SK-N-SH (cell line): ENCODE results near the gene RILPL1. TPM values are rescaled to one million over a fixed set of nuclear protein-coding genes. Genes with fewer than 3 reads are reported as not detected.
"Not testable (repeated sequence)": the region's sequence is repeated elsewhere in the genome, so short reads cannot be mapped to it uniquely, and the experiment has no call there.

Experiments used
- CTCF ChIA-PET: fragments of 300-600, 350-600 bp; formaldehyde crosslinking; extraction: SDS; loops from one replicate; lab custom pipeline; 2021; lab: Yijun Ruan, JAX
- POLR2A ChIA-PET: fragments of 350-600 bp; sonication (Branson Sonifier 250); formaldehyde crosslinking; extraction: SDS; loops from one replicate; lab custom pipeline; 2020; ENCODE audit warnings: antibody characterized with exemption, inconsistent platforms; lab: Yijun Ruan, JAX
- DNase-seq: peaks from one replicate; pipeline ENCODE4 v3.0.0; 2012
- H2AFZ ChIP-seq: fragments of 200-600 bp; sonication (generic); 2 replicates; pipeline ENCODE4 v1.8.1; 2016; ENCODE audit warnings: antibody characterized with exemption, mild to moderate bottlenecking, low read depth
- H3F3A ChIP-seq: fragments of 200-600 bp; sonication (generic); replicated peaks from 2 replicates; pipeline ENCODE3; 2016; ENCODE audit warnings: antibody characterized with exemption, mild to moderate bottlenecking; ENCODE audit not compliant: insufficient read depth
- H3K27ac ChIP-seq, 2 experiments: fragments of 200-500 bp in 1 of 2; fragments of 200-600 bp in 1 of 2; sonication (Bioruptor generic) in 1 of 2; sonication (generic), shearing (Covaris generic) in 1 of 2; 2 replicates each; pipeline versions ENCODE4 v1.5.1 to v1.6.1; 2014 to 2016; ENCODE audit warnings: low read depth in 2 of 2, inconsistent platforms in 1 of 2, low read length in 1 of 2, mild to moderate bottlenecking in 1 of 2, mixed read lengths in 1 of 2
- H3K27me3 ChIP-seq: fragments of 200-600 bp; sonication (generic), shearing (Covaris generic); 2 replicates; pipeline ENCODE4 v1.6.1; 2016; ENCODE audit warnings: mixed run types; ENCODE audit not compliant: insufficient read depth
- H3K36me3 ChIP-seq, 2 experiments: fragments of 200-500 bp in 1 of 2; fragments of 200-600 bp in 1 of 2; sonication (Bioruptor generic) in 1 of 2; sonication (generic) in 1 of 2; replicated peaks in 1 of 2; 2 replicates each; pipeline versions ENCODE3 to v1.5.1; 2014 to 2016; ENCODE audit warnings: low read length in 1 of 2, mild to moderate bottlenecking in 1 of 2; ENCODE audit not compliant: insufficient read depth in 2 of 2, control insufficient read depth in 1 of 2
- H3K4me1 ChIP-seq, 2 experiments: fragments of 200-500 bp in 1 of 2; fragments of 200-600 bp in 1 of 2; sonication (Bioruptor generic) in 1 of 2; sonication (generic), shearing (Covaris generic) in 1 of 2; 2 replicates each; pipeline versions ENCODE4 v1.5.1 to v1.6.1; 2014 to 2016; ENCODE audit warnings: low read depth in 1 of 2, low read length in 1 of 2, mixed run types in 1 of 2; ENCODE audit not compliant: insufficient read depth in 2 of 2, control insufficient read depth in 1 of 2
- H3K4me2 ChIP-seq: fragments of 200-600 bp; sonication (generic), shearing (Covaris generic); 2 replicates; pipeline ENCODE4 v1.6.1; 2017; ENCODE audit warnings: mixed run types
- H3K4me3 ChIP-seq, 2 experiments: fragments of 200-500 bp in 1 of 2; fragments of 200-600 bp in 1 of 2; sonication (Bioruptor generic) in 1 of 2; sonication (generic), shearing (Covaris generic) in 1 of 2; 2 replicates each; pipeline versions ENCODE4 v1.5.1 to v1.8.1; 2014 to 2016; ENCODE audit warnings: low read depth in 2 of 2, inconsistent platforms in 1 of 2, low read length in 1 of 2, mild to moderate bottlenecking in 1 of 2, mixed read lengths in 1 of 2, moderate library complexity in 1 of 2
- H3K79me2 ChIP-seq: fragments of 200-600 bp; sonication (generic); 2 replicates; pipeline ENCODE4 v1.8.1; 2017; ENCODE audit warnings: mild to moderate bottlenecking; ENCODE audit not compliant: insufficient read depth
- H3K9ac ChIP-seq: fragments of 200-600 bp; sonication (generic); 2 replicates; pipeline ENCODE4 v1.6.1; 2017; ENCODE audit warnings: mixed run types
- H3K9me2 ChIP-seq: fragments of 200-600 bp; sonication (generic); 2 replicates; pipeline ENCODE4 v1.6.1; 2017; ENCODE audit warnings: mixed run types
- H3K9me3 ChIP-seq: fragments of 200-600 bp; sonication (generic); 2 replicates; pipeline ENCODE4 v1.6.1; 2017; ENCODE audit warnings: mixed run types, mild to moderate bottlenecking, moderate library complexity
- H4K20me1 ChIP-seq: fragments of 200-600 bp; sonication (generic); 2 replicates; pipeline ENCODE4 v1.6.1; 2017; ENCODE audit warnings: mild to moderate bottlenecking, mixed run types; ENCODE audit not compliant: insufficient read depth
- CHD2 ChIP-seq: fragments of 150-350 bp; IDR thresholded peaks from 2 replicates; pipeline ENCODE4 v1.6.1; 2018; ENCODE audit warnings: low read length; ENCODE audit not compliant: partially characterized antibody
- EP300 ChIP-seq, 2 experiments: IDR thresholded peaks; 2 replicates each; pipeline versions ENCODE4 v1.4.0 to v1.6.1; 2012; ENCODE audit warnings: borderline replicate concordance in 1 of 2, low read depth in 1 of 2, low read length in 1 of 2
- EZH2phosphoT487 ChIP-seq: fragments of 200-600 bp; sonication (generic); IDR thresholded peaks from 2 replicates; pipeline ENCODE4 v1.6.1; 2017; ENCODE audit warnings: low read depth, mixed run types, mild to moderate bottlenecking, antibody characterized with exemption, moderate library complexity, borderline replicate concordance
- POLR2AphosphoS5 ChIP-seq: IDR thresholded peaks from 2 replicates; pipeline ENCODE4 v1.6.1; 2012; ENCODE audit warnings: low read depth, low read length
- RCOR1 ChIP-seq: fragments of 150-350 bp; IDR thresholded peaks from 2 replicates; pipeline ENCODE4 v1.6.1; 2017; ENCODE audit warnings: antibody characterized with exemption, low read length
- RFX5 ChIP-seq: IDR thresholded peaks from 2 replicates; pipeline ENCODE4 v1.6.1; 2012; ENCODE audit warnings: mild to moderate bottlenecking, improper control_type of control experiment, low read length
- SIN3A ChIP-seq: IDR thresholded peaks from 2 replicates; pipeline ENCODE4 v1.6.1; 2012; ENCODE audit warnings: low read depth, mild to moderate bottlenecking, low read length, moderate library complexity, borderline replicate concordance
- TAF1 ChIP-seq: IDR thresholded peaks from 2 replicates; pipeline ENCODE4 v1.6.1; 2012; ENCODE audit warnings: low read depth, mild to moderate bottlenecking, low read length, moderate library complexity, borderline replicate concordance
- TEAD4 ChIP-seq: IDR thresholded peaks from 2 replicates; pipeline ENCODE4 v1.4.0; 2012; ENCODE audit warnings: mild to moderate bottlenecking, borderline replicate concordance; ENCODE audit not compliant: insufficient read depth
- WGBS: methylation state at CpG from one replicate; pipeline ENCODE4 v1.1.6; 2017; ENCODE audit warnings: low lambda C conversion rate; 5-methylcytosine and 5-hydroxymethylcytosine counted together
- polyA plus RNA-seq, 3 experiments: library from polyadenylated mRNA; depleted of rRNA; stranded (reverse); fragments of >200 nt; gene quantifications; 2 replicates each; pipeline ENCODE4 v1.2.3, GENCODE V29; 2012

The RILPL1 gene
- polyA plus RNA-seq, 1 of the 3 experiments (the other 2 are of a cell fraction), result 32.6 TPM

- Histone ChIP-seq H3K36me3 (peaks cover 4 to 7% of the 10 kb centered on the region in 2 experiments), H3K9me2 (no peaks in the 10 kb centered on the region), H4K20me1 (no peaks in the 10 kb centered on the region), H3K27me3 (no peaks in the 10 kb centered on the region), H3K9ac (no peak overlapping the region), H3K27ac (no peak overlapping the region), H3K4me3 (no peak overlapping the region), H3K9me3 (no peaks in the 10 kb centered on the region), H2AFZ (no peak overlapping the region), H3F3A (peaks cover 14% of the 10 kb centered on the region), H3K4me2 (no peak overlapping the region), H3K4me1 (peaks cover 0 to 6% of the 10 kb centered on the region in 2 experiments; a peak in 1 of 4 replicates), H3K79me2 (0 out of 2 replicates have a peak, but pooled peaks cover 4% of the 10 kb centered on the region)
- WGBS, result 95% methylated on average over 6 of the region's 6 CpGs
- POLR2A ChIA-PET, result interaction anchor here (1.2 kb wide), 1 partner anchor 10 kb away, joined by 4 read pairs; no protein-coding TSS in a partner anchor
- no peak for TF ChIP-seq RFX5
- no peak for TF ChIP-seq TEAD4
- TF ChIP-seq EZH2phosphoT487, result no peak
- TF ChIP-seq RCOR1, result no peak
- TF ChIP-seq CHD2, result no peak
- TF ChIP-seq POLR2AphosphoS5, result no peak
- no peak for TF ChIP-seq EP300 (IDR thresholded peaks at IDR 0.05; ENCODE audit: borderline replicate concordance in 1 of 2, low read depth in 1 of 2, low read length in 1 of 2)
- no peak for TF ChIP-seq TAF1
- no peak for TF ChIP-seq SIN3A
- no peak for DNase-seq
- CTCF ChIA-PET, result interaction anchor here (0.8 kb wide), 1 partner anchor 100 kb away, joined by 3 read pairs; no protein-coding TSS in a partner anchor
Measured at GRCh38 chr12:123482876-123483275, 50.6 kb downstream of the RILPL1 start.

GRCh38 chr12:123481251-123481650 is 52.3 kb downstream of the RILPL1 start:
- H3K4me1 ChIP-seq, H3K9me2 ChIP-seq, H3K4me3 ChIP-seq, H3K9me3 ChIP-seq, H3K9ac ChIP-seq, H3K79me2 ChIP-seq, POLR2A ChIA-PET, H3K4me2 ChIP-seq, H3K27me3 ChIP-seq, H2AFZ ChIP-seq, CTCF ChIA-PET, H4K20me1 ChIP-seq, DNase-seq, H3K27ac ChIP-seq: not testable (repeated sequence)
- peaks cover 14% of the 10 kb centered on the region for H3F3A ChIP-seq
- WGBS, result 92% methylated on average over 5 of the region's 5 CpGs
- peaks cover 4 to 17% of the 10 kb centered on the region in 2 experiments for H3K36me3 ChIP-seq

GRCh38 chr12:123479442-123480180 is 53.9 kb downstream of the RILPL1 start:
- Histone ChIP-seq H3K4me1 (peaks cover 0 to 6% of the 10 kb centered on the region in 2 experiments; a peak in 2 of 4 replicates), H2AFZ (no peak overlapping the region), H3K79me2 (0 out of 2 replicates have a peak, but pooled peaks cover 7% of the 10 kb centered on the region), H3K36me3 (peaks cover 4 to 21% of the 10 kb centered on the region in 2 experiments), H3K27ac (peak overlapping the region in 1 of 2 experiments; percentile 49; a peak in 3 of 4 replicates), H3K4me3 (no peak overlapping the region), H3F3A (peaks cover 14% of the 10 kb centered on the region), H3K27me3 (no peaks in the 10 kb centered on the region), H3K9ac (no peak overlapping the region; the same call in 1 of the 2 replicates), H3K9me2 (no peaks in the 10 kb centered on the region)
- POLR2A ChIA-PET, result no interaction called here
- 95% methylated on average over 13 of the region's 14 CpGs for WGBS
- no peak for TF ChIP-seq EZH2phosphoT487
- TF ChIP-seq, all 33 proteins: peak for 0
- Histone ChIP-seq H3K9me3 (no peaks in the 10 kb centered on the region), H3K4me2 (peak overlapping the region; percentile 49; the same call in 1 of the 2 replicates), H4K20me1 (no peaks in the 10 kb centered on the region)
- no peak for DNase-seq
- CTCF ChIA-PET, result no interaction called here
